K562 (cell line): ENCODE measurements around the gene GSTM2. TPM values are rescaled to one million over a fixed set of nuclear protein-coding genes. Genes with fewer than 3 reads are reported as not detected.

Experiments
- BACH1 ChIP-seq: fragments of 200-800 bp; sonication (Bioruptor generic); IDR thresholded peaks from 2 replicates; pipeline ENCODE4 v1.6.1; 2016; ENCODE audit warnings: missing genetic modification characterization, missing compliant biosample characterization
- CBX8 ChIP-seq: fragments of 200-600 bp; sonication (generic); IDR thresholded peaks from 2 replicates; pipeline ENCODE4 v1.6.1; 2012; ENCODE audit warnings: borderline replicate concordance, mixed run types, low read depth, mild to moderate bottlenecking, moderate library complexity, mixed read lengths, low read length, control low read depth, inconsistent platforms; ENCODE audit not compliant: poor library complexity, severe bottlenecking; ENCODE audit errors: extremely low read depth
- CSDE1 ChIP-seq, 2 experiments: fragments of 450-650 bp; IDR thresholded peaks; 2 replicates each; pipeline ENCODE4 v1.6.1; 2016; ENCODE audit warnings: mild to moderate bottlenecking in 1 of 2
- FOXP4 ChIP-seq: sonication (generic); formaldehyde crosslinking; IDR thresholded peaks from 2 replicates; pipeline ENCODE4 v1.8.0; 2022; ENCODE audit warnings: mild to moderate bottlenecking, missing genetic modification reagents, borderline replicate concordance
- HMG20A ChIP-seq: fragments of 450-650 bp; formaldehyde crosslinking; conservative IDR thresholded peaks from 2 replicates; pipeline ENCODE4 v1.4.0; 2020; ENCODE audit warnings: mild to moderate bottlenecking, mixed read lengths
- HOMEZ ChIP-seq: fragments of 250-450 bp; sonication (Bioruptor Pico); IDR thresholded peaks from 2 replicates; pipeline ENCODE4 v1.4.0; 2020; ENCODE audit warnings: mild to moderate bottlenecking, moderate library complexity
- ILK ChIP-seq: fragments of 450-650 bp; IDR thresholded peaks from 2 replicates; pipeline ENCODE4 v1.6.1; 2016; ENCODE audit warnings: missing genetic modification characterization, low read depth, mild to moderate bottlenecking, missing compliant biosample characterization, moderate library complexity, borderline replicate concordance
- MAZ ChIP-seq, 2 experiments: fragments of 450-650 bp in 1 of 2; sonication (generic) in 1 of 2; formaldehyde crosslinking; IDR thresholded peaks in 1 of 2; conservative IDR thresholded peaks in 1 of 2; 2 replicates each; pipeline versions ENCODE4 v1.4.0 to v1.5.0; 2020; ENCODE audit warnings: mild to moderate bottlenecking in 1 of 2, missing genetic modification reagents in 1 of 2
- NCOA1 ChIP-seq: fragments of 450-650 bp; IDR thresholded peaks from 2 replicates; pipeline ENCODE4 v1.6.1; 2016; ENCODE audit warnings: low read depth
- PRPF4 ChIP-seq: fragments of 200-400 bp; formaldehyde crosslinking; IDR thresholded peaks from one replicate; pipeline ENCODE4 v1.6.1; 2017; ENCODE audit warnings: low read length, low read depth, mild to moderate bottlenecking; ENCODE audit not compliant: insufficient read depth, poor library complexity, severe bottlenecking
- SOX6 ChIP-seq: fragments of 450-650 bp; IDR thresholded peaks from 2 replicates; pipeline ENCODE4 v1.6.1; 2014; ENCODE audit warnings: mild to moderate bottlenecking
- TAL1 ChIP-seq: fragments of 450-650 bp; IDR thresholded peaks from 2 replicates; pipeline ENCODE4 v1.6.1; 2016; ENCODE audit warnings: mild to moderate bottlenecking
- THRAP3 ChIP-seq: fragments of 450-650 bp; IDR thresholded peaks from 2 replicates; pipeline ENCODE4 v1.6.1; 2016; ENCODE audit warnings: mild to moderate bottlenecking, inconsistent platforms, borderline replicate concordance
- ZBTB49 ChIP-seq: sonication (generic); formaldehyde crosslinking; IDR thresholded peaks from 2 replicates; pipeline ENCODE4 v1.8.0; 2022; ENCODE audit warnings: missing genetic modification reagents, mild to moderate bottlenecking, borderline replicate concordance
- ZNF140 ChIP-seq: fragments of 250-450 bp; sonication (Bioruptor Pico); IDR thresholded peaks from 2 replicates; pipeline ENCODE4 v1.8.0; 2021; ENCODE audit warnings: moderate library complexity, mild to moderate bottlenecking, inconsistent platforms
- ZNF232 ChIP-seq: sonication (generic); formaldehyde crosslinking; IDR thresholded peaks from 2 replicates; pipeline ENCODE4 v1.8.0; 2022; ENCODE audit warnings: mild to moderate bottlenecking, missing genetic modification reagents
- ZNF280B ChIP-seq: fragments of 250-450 bp; sonication (Bioruptor Pico); IDR thresholded peaks from 2 replicates; pipeline ENCODE4 v1.5.1; 2021; ENCODE audit warnings: mild to moderate bottlenecking
- ZNF507 ChIP-seq: conservative IDR thresholded peaks from 2 replicates; pipeline ENCODE4 v1.6.1; 2017; ENCODE audit warnings: missing genetic modification characterization, missing compliant biosample characterization
- polyA plus RNA-seq, 8 experiments: library from polyadenylated mRNA; depleted of rRNA in 4 of 8; stranded (reverse) in 5 of 8; unstranded in 3 of 8; fragments of >200 nt; fragmentation: Nextera tagmentation in 2 of 8; fragmentation: Illumina TruSeq in 1 of 8; extraction: Ambion mirVana in 2 of 8; extraction: Trizol in 1 of 8; gene quantifications; 2 replicates each; pipeline versions ENCODE4 v1.2.1 to v1.2.3, GENCODE V29; 2011 to 2014; ENCODE audit warnings: inconsistent platforms in 1 of 8, missing spikeins in 1 of 8
- total RNA-seq, 7 experiments: library from RNA; depleted of rRNA in 6 of 7; stranded (reverse); fragments of >200 nt in 6 of 7; fragmentation: Illumina TruSeq in 2 of 7; extraction: Trizol in 2 of 7; gene quantifications; 2 replicates each; pipeline versions ENCODE4 v1.2.1 to v1.2.3, GENCODE V29; 2011 to 2021; ENCODE audit warnings: low replicate concordance in 1 of 7

The GSTM2 gene
- total and polyA plus RNA-seq, 9 of the 15 experiments (the other 6 are each of a cell fraction or from before 2014, with no cell fraction given): 1.6 to 15.1 (median 6.8) TPM

- no peak for TF ChIP-seq PRPF4
- no peak for TF ChIP-seq HMG20A (CRISPR knock-in tag)
- TF ChIP-seq BACH1 (tag): no peak
- TF ChIP-seq HOMEZ (CRISPR knock-in tag): no peak
- TF ChIP-seq ZNF280B (CRISPR knock-in tag): no peak
- TF ChIP-seq ILK (tag): no peak
- TF ChIP-seq ZBTB49 (CRISPR knock-in tag): no peak
- TF ChIP-seq FOXP4 (CRISPR knock-in tag): no peak
- TF ChIP-seq MAZ (CRISPR knock-in tag; conservative IDR thresholded peaks at IDR 0.05 in 1 of 2, IDR thresholded peaks at IDR 0.05 in 1 of 2): peak; percentile 84 to 95
- no peak for TF ChIP-seq CBX8
- peak; percentile 34; the same call in 1 of the 2 replicates for TF ChIP-seq SOX6
- TF ChIP-seq CSDE1 (IDR thresholded peaks at IDR 0.05): no peak
- no peak for TF ChIP-seq TAL1
- TF ChIP-seq THRAP3: no peak
- TF ChIP-seq ZNF232: no peak
- TF ChIP-seq NCOA1: no peak
- TF ChIP-seq ZNF140 (CRISPR knock-in tag): no peak
- no peak for TF ChIP-seq ZNF507
Observed at GRCh38 chr1:109655615-109656519, 12.0 kb upstream of the GSTM2 start, which contains the start of gene GSTM4 (continued).
